Inflammatory macrophage treated with lipopolysaccharide for 1 hour (primary cell): Measurements from ENCODE around the gene LSM2.
"Not testable (repeated sequence)": the region's sequence is repeated elsewhere in the genome, so short reads cannot be mapped to it uniquely, and the experiment has no call there.

Experiments used
- DNase-seq, 2 donors: peaks; one replicate each; pipeline ENCODE4 v3.0.0-alpha.2; 2020 to 2022

The LSM2 gene

GRCh38 chr6:31806470-31807272 lies at the start of gene LSM2:
LSM2 (minus strand) TSS chr6:31806966; CDS start chr6:31806757, 209 bp downstream.
- peak; percentile 97 to 98 for DNase-seq

- DNase-seq: not testable (repeated sequence)
Observed at GRCh38 chr6:31851980-31852718, 45.4 kb upstream of the LSM2 start.

- no peak for DNase-seq
Observed at GRCh38 chr6:31851485-31851832, 44.7 kb upstream of the LSM2 start.

GRCh38 chr6:31850765-31851484 lies 44.2 kb upstream of the LSM2 start:
- no peak for DNase-seq

GRCh38 chr6:31847276-31847978 lies 40.7 kb upstream of the LSM2 start:
- no peak for DNase-seq

GRCh38 chr6:31844507-31844906 lies 37.7 kb upstream of the LSM2 start:
- no peak for DNase-seq

- DNase-seq: no peak
Observed at GRCh38 chr6:31842053-31842452, 35.3 kb upstream of the LSM2 start.

GRCh38 chr6:31839779-31840126 lies 33.0 kb upstream of the LSM2 start:
- DNase-seq: not testable (repeated sequence)

GRCh38 chr6:31838968-31839367 lies 32.2 kb upstream of the LSM2 start:
- no peak for DNase-seq

GRCh38 chr6:31838114-31838553 lies 31.4 kb upstream of the LSM2 start:
- DNase-seq: not testable (repeated sequence)

GRCh38 chr6:31837369-31838113 lies 30.8 kb upstream of the LSM2 start:
- no peak for DNase-seq

- peak; percentile 60 to 77 for DNase-seq
Observed at GRCh38 chr6:31836474-31837368, 30.0 kb upstream of the LSM2 start.

- DNase-seq: no peak
Observed at GRCh38 chr6:31836047-31836473, 29.3 kb upstream of the LSM2 start.

- peak; percentile 76 to 91 for DNase-seq
Observed at GRCh38 chr6:31834367-31835250, 27.8 kb upstream of the LSM2 start.

- DNase-seq: peak; percentile 69 to 76
Observed at GRCh38 chr6:31831350-31832215, 24.8 kb upstream of the LSM2 start.

- DNase-seq: no peak
Observed at GRCh38 chr6:31830886-31831335, 24.1 kb upstream of the LSM2 start.

- peak; percentile 41 to 74 for DNase-seq
Observed at GRCh38 chr6:31829633-31830283, 23.0 kb upstream of the LSM2 start.
